Right renal pelvis (tissue), 4 donors: ENCODE results near the gene ZNF750. TPM values are rescaled to one million over a fixed set of nuclear protein-coding genes. Genes with fewer than 3 reads are reported as not detected.

ENCODE experiments used
- DNase-seq, 4 donors: peaks; one replicate each; pipeline ENCODE4 v3.0.0-alpha.2; 2013; ENCODE audit warnings: low read depth in 4 of 4, low spot score in 3 of 4, missing footprints in 1 of 4
- polyA plus RNA-seq, 4 donors: library from polyadenylated mRNA; unstranded; fragments of 120-200 nt; gene quantifications; one replicate each; pipeline ENCODE4 v1.2.1, GENCODE V29; 2013; ENCODE audit not compliant: insufficient read length in 4 of 4

ZNF750 gene
- polyA plus RNA-seq, 4 donors: 0.97 to 2.6 (median 1.8) TPM

DNA sequence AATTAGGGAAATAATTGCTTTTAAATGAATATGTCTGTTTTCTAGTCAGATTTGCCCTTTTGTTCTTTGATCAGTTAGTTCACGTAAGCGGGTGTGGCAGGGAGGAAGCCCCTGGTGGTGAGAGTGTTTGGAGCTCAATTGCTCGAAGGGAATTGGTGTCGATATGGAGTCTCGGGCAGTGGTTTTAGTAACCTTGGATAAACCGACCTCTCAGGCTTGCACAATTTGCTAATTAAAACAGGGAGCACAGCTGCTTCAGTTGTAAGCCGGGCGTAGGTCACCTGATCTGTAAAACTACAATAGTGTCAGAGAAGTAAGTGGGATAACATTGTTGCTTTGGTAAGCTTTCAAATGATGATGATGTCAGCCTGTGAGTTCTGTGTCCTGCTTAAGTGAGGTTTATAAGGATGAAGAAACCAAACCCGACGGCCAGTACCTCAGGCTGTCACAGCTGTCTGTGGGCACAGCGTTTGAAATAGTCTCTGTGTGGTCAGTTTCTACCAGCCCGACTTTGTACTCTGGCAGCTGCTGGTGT is 2.9 kb downstream of the ZNF750 start:
- DNase-seq: no peak

GRCh38 chr17:82835766-82836512 is 3.9 kb downstream of the ZNF750 start:
- no peak for DNase-seq

GRCh38 chr17:82835122-82835521 is 4.7 kb downstream of the ZNF750 start:
- DNase-seq: no peak

DNA sequence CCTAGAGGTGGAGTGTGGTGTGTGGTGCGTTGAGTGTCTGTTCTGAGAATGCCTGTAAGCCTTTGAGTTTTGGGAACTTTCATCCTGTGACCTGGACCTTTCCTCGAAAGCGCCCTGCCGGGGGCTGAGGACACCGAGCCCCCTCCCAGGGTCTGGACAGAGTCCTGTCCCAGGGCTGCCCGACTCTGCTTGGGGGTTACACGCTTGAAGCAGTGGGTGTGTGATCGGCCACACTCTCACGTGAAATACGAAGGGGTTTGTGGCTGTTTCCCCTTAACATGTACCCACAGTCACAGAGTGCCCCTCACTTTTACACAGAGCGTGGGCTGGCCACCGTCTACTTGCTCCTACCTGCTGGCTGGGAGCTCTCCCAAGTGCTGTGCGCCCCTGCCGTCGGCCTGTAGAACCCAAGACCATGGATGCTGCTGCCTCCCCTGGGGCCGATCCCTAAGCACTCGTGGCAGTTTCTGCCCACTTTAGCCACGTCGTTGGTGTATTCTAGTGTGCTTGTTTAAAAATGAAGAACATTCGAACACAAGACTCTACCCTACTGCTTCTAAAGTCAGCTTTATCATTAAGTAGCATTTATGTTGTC is 6.8 kb downstream of the ZNF750 start:
- no peak for DNase-seq

GRCh38 chr17:82832411-82832810 is 7.4 kb downstream of the ZNF750 start:
- no peak for DNase-seq

DNA sequence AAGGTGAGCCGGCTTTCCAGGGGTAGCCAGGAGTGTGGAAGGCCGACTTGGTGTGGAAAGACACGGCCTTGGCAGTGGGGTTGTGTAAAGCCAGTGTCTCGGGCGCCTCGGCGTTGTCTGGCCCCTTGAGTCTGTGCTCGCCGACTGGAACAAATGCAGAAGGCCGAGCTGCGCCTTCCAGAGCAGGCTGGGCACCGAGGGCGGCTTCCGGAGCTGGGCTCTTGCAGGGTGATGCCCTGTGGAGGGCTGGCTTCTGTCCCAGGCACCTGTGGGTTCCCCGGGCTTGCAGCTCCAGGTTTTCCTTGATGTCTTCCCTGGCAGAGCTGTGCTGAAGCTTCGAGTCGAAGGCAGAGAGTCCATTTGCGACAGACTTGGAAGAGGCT is 8.0 kb downstream of the ZNF750 start:
- DNase-seq: no peak

DNA sequence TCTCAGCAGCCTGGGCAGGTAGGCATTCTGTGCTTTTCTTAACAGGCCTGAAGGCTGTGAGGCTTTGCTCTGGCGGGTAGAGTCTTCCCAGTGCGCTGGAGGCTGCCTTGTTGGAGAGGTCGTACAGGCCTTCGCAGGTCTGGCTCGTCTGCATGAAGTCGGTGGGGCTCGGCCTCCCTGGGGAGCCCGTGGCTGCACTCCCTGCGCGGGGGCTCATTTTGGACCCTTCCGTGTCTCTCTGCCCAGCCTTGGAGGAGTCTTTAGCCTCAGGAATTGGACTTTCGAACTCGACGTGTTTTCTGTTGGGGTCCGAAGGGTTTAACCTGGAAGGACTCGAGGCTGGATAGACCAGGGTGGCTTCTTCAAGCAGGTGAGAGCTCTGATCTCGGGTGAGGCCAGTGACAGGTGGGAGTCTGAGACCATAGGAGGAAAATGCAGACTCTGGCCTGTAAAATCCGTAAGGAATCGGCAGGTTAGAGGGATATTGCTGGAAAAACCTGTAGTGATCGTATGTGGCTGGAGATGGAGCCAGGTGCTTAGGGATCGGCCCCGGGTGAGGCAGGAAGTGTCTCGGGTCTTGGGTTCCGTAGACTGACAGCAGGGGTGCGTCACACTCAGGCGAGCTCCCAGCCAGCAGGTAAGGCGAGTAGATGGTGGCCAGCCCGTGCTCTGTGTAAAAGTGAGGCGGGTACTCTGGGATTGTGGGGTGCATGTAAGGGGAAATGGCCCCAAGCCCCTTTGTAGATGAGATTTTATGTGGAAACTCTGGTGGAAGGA is 8.6 kb downstream of the ZNF750 start:
- DNase-seq: no peak

GRCh38 chr17:82830249-82830661 is 9.6 kb downstream of the ZNF750 start:
- DNase-seq: no peak

DNA sequence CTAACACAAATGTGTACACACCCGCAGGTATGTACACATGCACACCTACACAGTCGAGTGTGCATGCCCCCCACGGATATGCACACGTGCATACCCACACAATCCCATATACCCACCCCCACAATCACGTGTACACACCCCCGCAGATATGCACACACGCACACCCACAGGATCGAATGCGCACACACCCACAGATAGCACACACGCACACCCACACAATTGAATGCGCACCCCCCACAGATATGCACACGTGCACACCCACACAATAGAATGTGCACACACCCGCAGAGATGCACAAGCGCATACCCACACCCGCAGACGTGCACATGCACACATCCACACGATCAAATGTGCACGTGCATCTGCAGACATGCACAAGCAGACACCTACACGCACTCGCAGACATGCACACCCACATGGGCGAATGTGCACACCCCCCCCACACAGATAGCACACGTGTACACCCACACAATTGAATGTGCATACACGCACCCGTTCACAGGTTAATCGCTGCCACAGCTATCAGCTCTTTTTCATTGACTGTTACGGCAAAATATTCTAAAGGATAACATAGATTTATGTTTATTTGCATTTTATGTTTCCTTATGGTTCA is 10.8 kb downstream of the ZNF750 start:
- no peak for DNase-seq

DNA sequence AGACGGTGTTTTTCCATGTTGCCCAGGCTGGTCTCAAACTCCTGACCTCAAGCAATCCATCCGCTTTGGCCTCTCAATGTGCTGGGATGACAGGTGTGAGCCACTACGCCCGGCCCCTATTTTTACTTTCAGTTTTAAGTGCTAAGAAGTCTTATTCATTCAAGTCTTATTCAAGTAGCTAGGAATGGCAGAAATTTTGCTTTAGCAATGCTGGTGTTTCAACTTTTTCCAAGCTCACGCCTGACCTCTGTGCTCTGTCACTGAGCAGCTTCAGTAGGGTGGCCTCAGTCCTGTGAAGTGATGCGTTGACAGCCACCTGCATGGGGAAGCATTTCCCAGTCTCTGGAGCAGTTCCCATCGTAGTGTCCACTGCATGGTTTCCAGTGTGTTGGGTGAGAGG is 12.9 kb downstream of the ZNF750 start:
- DNase-seq: no peak

- no peak for DNase-seq
Observed at GRCh38 chr17:82826211-82826610, 13.6 kb downstream of the ZNF750 start.

DNA sequence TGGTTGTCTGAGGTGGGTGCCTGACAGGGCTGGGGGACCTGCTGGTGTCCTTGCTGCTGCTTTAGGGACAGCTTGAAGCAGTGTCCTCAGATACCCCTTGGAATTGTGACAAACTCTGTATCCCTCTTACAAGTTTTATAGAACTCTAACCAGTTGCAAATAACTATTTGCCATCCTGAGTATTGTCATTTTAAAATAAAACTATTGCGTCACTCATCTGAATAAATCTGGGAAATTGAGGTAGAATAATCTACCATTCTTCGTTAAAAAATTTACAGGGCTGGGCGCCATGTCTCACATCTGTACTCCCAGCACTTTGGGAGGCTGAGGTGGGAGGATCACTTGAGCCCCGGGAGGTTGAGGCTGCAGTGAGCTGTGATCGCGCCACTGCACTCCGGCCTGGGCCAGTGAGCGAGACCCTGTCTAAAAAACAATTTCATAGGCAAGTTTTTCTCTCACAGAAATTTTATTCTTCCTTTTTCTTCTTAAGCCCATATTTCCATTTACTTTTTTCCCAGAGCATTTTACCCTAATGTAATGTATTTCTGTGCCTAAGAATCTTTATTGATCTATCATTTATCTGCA is 14.2 kb downstream of the ZNF750 start:
- no peak for DNase-seq

DNA sequence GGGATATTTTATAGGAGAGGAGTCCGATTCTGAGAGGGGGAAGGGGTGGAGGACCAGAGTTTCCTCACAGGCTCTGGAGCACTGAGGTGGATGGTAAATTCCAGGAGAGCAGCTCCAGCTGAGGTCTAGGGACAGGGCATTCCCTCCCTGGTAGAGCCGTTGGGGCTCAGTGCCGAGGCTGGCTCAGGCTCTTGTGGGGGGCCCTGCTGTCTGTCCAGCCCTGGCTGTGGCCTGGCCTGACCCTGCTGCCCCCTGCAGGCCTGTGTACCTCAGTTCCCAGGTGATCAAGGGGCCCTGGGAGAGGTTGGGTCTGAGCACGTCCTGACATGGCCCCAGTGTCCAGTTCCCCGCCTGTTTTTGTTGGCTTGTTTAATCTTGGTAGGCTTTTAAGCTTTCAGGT is 16.8 kb downstream of the ZNF750 start:
- DNase-seq: no peak

- DNase-seq: no peak
Observed at GRCh38 chr17:82822281-82822680, 17.5 kb downstream of the ZNF750 start.

DNA sequence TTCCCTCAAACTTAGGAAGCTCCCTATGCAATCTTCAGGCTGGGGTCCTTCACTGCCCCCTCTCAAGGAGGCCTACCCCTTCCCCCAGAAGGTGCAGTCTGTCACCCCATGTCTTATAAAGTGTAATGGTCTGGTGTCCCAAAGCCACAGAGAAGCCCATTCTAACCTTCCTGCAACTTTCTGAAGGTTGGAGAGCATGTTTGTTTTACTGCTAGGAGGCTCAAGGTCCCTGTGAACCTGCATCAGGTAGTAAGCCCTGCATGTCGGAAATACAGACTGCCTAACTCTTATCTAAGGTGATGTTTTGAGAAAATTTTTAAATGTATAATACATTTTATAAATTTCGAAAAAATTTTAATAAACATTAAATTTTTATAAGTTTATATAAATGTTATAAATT is 18.3 kb downstream of the ZNF750 start:
- DNase-seq: no peak

DNA sequence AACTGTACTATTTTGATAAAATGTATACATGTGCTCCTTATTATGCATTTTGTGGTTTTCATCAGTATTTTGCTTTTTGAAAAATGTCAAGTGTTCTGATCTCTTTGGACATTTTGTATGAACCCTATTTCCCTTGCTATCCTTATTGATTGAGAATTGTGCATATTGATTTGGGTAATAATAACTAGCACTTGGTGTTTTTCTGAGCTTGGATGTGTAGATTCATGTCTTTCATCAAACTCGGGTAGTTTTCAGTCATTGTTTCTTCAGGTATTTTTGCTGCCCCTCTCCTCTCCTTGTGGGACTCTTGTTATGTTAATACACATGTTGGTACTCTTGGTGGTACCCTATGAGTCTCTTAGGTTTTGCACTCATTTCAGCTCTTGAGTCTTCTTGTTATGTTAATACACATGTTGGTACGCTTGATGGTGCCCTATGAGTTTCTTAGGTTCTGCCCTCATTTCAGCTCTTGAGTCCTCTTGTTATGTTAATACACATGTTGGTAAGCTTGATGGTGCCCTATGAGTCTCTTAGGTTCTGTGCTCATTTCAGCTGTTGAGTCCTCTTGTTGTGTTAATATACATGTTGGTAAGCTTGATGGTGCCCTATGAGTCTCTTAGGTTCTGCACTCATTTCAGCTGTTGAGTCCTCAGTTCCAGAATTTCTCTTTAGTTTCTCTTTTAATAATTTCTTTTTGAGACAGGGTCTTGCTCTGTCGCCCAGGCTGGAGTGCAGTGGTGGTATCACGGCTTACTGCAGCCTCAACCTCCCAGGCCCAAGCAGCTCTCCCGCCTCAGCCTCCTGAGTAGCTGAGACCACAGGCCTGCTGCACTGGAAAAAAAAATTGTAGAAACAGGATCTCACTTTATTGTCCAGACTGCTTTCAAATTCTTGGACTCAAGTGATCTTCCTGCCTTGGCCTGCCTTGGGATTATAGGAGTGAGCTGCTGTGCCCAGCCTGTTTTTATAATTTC is 19.3 kb downstream of the ZNF750 start:
- DNase-seq: no peak

GRCh38 chr17:82817947-82818346 is 21.9 kb downstream of the ZNF750 start:
- DNase-seq: no peak

- DNase-seq: no peak
Observed at GRCh38 chr17:82816358-82816757, 23.5 kb downstream of the ZNF750 start.

DNA sequence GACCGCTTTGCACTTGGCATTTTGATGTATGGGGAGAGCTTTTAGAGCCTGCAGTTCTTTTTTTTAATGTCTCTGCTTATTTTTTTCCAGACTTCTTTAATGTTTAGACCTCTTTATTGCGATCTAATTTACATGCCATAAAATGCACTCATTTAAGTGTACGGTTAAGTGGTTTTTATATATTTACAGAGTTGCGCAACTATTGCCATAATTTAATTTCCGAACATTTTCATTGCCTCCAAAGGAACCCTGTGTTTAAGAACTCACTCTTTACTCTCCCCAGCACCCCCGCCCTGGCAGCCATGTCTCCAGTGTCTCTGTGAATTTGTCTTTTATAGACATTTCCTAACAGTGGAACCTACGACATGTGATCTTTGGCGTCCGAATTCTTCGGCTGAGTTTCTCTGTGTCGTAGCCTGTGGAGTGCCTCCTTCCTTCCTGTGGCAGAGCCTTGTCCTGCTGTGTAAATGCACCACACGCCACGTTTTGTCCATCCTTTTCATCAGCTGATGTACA is 24.0 kb downstream of the ZNF750 start:
- no peak for DNase-seq
